NCI-H510A (cell line): ENCODE data around the gene TESMIN.

Source experiments
- DNase-seq: peaks from one replicate; lab custom pipeline; 2025; lab: John Stamatoyannopoulos, UW

Gene TESMIN

DNA sequence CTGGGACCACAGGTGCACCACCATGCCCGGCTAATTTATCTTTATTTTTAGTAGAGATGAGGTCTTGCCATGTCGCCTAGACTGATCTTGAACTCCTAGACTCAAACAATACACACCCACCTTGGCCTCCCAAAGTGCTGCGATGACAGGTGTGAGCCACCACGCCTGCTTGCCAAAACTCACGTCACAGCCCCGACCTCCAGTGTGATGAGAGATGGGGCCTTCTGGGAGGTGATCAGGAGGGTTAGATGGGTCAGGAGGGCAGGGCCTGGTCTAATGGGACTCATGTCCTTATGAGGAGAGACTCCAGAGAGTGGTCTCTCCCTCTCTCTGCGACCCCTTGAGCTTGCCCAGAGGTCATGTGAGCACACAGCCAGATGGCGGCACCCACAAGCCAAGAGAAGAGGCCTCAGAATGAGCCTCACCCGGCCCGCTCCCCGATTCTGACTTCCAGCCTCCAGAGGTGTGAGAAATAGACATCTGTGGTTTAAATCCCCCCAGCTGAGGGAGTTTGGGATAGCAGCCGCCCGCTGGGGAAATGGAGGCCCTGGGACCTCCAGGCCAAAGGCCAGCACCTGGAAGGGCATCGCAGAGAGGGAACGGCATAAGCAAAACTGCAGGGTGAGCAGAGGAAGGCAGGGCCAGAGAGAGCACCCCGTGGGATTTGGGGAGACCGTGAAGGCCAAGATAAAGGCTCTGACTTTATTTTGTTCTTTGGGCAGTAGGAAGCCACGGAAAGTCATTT is 91.1 kb downstream of the TESMIN start:
- DNase-seq = no peak

DNA sequence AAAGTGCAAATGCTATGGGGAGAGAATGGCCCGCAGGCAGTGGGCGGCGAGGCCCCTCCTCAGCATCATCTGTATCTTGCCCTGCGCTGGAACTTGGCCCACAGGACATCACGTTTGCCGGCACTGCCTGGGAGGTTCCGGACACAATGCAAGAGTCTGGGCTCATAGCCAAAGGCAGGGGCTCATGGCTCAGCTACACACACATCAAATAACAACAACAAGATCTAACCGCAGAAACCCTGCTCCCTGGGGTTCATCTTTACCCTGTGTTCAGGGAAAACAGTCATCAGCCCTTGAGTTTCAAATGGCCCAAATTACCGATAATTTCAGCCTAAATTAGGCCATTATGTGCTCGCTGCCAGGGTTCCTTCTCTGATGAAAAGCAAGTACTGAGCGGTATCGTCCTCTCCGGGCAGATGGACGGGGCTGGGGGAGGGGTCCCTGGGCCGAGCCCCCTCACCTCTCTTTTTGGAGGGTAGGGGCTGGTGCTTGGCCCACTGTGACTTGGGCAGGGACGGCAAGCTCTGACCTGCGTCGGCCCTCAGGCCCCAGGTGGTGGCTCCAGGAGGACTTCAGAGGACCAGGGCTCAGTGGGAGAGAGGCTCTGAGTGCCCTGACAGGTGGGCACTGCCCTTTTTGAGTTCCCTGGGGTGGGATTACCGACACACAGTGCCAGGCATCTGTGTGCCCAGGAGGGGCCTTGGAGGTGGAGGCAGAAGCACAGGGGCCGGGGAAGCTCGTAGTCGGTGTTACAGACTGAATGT is 92.0 kb downstream of the TESMIN start:
- DNase-seq = no peak

- DNase-seq = no peak
Measured at GRCh38 chr11:68658661-68659060, 92.7 kb downstream of the TESMIN start.

- no peak for DNase-seq
Measured at GRCh38 chr11:68658097-68658496, 93.2 kb downstream of the TESMIN start.
